HG03457 (cell line): ENCODE data around the gene TRAM2.
A peak's percentile ranks its signal among the peaks of the same experiment; 100 is the strongest.

Experiments used
- ATAC-seq: cut with Tn5 transposase; IDR thresholded peaks from one replicate; pipeline ENCODE4 v1.9.1; 2021; ENCODE audit warnings: moderate number of reproducible peaks; ENCODE audit not compliant: unreplicated experiment

TRAM2 gene

GRCh38 chr6:52533491-52533890 lies 43.4 kb downstream of the TRAM2 start:
- ATAC-seq = no peak

- no peak for ATAC-seq
Observed at GRCh38 chr6:52532457-52532856, 44.4 kb downstream of the TRAM2 start.

GRCh38 chr6:52531834-52532233 lies 45.0 kb downstream of the TRAM2 start:
- ATAC-seq = no peak

DNA sequence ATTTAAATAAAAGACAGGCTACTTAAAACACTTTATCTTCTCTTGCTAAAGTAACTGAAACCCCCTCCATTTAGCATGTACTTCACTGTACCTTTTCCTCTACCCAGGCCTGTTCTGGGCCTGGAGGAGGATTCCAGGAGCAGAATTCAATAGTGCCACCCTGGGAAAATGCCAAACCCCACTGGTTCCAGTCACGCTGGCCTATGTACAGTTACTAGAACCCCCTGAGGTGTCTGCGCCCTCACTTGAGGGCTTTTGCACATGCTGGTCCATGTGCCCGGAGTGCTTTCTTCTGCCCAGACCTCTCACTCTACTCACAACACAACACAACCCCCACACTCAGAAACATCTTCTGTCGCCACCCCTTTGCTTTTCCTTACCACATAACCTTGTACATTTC lies 45.5 kb downstream of the TRAM2 start:
- ATAC-seq = no peak

- no peak for ATAC-seq
Observed at GRCh38 chr6:52530351-52530750, 46.5 kb downstream of the TRAM2 start.

DNA sequence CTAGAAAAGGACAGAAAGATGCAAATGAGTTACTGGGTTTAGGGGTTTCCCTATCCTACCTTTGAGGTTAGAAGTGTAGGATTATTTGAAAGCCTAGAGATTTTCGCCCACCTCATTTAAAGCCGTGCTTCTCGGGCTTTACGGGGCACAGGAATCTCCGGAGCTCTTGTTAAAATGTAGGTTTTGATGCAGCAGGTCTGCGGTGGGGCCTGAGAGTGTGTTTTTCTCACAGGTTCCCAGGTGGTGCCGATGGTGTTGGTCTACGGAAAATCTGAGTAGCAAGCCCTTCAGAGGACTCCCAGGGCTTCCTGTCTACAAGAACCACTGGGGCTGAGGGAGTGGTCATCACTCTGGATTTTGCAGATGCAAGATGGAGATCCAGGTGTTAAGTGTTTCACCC lies 47.5 kb downstream of the TRAM2 start:
- no peak for ATAC-seq

- no peak for ATAC-seq
Observed at GRCh38 chr6:52527436-52527835, 49.4 kb downstream of the TRAM2 start.

- ATAC-seq = no peak
Observed at GRCh38 chr6:52526634-52527033, 50.2 kb downstream of the TRAM2 start.

DNA sequence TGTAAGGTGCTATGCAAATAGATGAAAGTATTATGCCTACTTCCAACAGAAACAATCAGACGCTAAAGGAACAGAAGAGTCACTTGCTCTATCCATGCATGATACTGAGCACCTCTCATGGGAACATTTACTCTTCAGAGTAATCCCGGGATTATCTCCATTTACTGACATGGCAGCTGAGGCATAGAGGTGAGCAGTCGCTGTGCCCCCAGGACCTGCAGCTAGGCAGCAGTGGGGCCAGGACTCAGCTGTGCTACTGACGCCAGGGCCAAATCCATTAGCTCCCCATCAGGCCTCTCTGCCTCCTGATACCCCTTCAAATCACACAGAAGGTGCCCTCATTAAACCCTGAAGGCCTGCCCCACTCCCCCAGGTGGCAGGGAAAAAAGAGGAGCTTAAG lies 51.9 kb downstream of the TRAM2 start:
- ATAC-seq = no peak

DNA sequence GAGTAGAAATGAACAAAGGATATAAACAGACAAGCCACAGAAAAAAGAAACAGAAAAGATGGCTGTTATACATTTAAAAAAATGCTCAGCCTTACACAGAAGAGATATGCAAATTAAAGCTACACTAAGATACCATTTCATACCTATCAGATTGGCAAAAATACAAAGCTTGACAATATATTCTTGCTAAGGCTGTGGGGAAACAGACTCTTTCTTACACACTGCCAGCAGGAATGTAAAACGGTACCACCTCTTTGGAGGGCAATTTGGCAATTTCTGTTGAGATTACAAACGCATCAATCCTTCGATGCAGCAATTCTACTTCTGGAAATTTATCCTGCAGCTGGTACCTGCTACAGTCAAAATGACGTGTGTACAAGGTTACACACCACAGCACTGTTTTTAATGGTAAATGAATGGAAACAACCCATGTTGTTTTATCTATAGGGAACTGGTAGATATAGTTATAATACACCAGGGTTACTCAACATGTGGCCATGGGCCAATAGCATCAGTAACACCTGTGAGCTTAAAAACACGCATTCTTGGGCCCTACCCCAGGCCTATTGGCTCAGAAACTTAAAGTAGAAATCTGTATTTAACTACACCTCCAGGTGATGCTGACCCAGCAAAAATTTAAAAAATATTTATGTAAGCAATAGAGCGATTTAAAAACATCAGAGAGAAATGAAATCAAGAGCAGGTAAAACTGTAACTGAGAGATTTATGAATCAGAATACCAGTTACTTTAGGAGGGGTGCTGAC lies 53.3 kb downstream of the TRAM2 start:
- no peak for ATAC-seq

- ATAC-seq = no peak
Observed at GRCh38 chr6:52522655-52523054, 54.2 kb downstream of the TRAM2 start.

DNA sequence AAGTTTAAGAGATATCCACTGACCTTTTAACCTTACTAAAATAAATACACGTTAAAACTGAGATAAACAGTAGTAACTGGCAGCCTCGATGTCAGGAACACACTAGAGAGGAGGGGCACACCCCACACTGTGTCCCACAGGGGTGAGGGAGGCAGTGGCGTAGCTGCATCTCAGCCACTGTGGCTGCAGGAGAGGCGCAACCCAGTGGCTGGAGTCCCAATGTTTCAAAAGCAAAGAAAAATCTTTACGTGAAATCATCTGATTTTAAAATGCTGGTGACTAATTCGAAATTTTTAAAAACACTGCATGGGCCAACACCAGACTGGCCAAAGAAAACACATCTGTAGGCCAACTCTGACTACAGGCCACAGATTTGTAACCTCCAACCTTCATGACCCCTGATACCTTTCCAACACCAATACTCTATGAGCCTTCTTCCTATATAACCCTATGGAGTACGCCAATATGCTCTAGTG lies 54.7 kb downstream of the TRAM2 start:
- no peak for ATAC-seq

GRCh38 chr6:52519618-52520017 lies 57.2 kb downstream of the TRAM2 start:
- no peak for ATAC-seq

GRCh38 chr6:52518279-52518945 lies 58.4 kb downstream of the TRAM2 start:
- no peak for ATAC-seq

- peak; percentile 55 for ATAC-seq
Observed at GRCh38 chr6:52517502-52518278, 59.2 kb downstream of the TRAM2 start.

GRCh38 chr6:52516943-52517342 lies 59.9 kb downstream of the TRAM2 start:
- no peak for ATAC-seq

- ATAC-seq = no peak
Observed at GRCh38 chr6:52516269-52516668, 60.6 kb downstream of the TRAM2 start.

DNA sequence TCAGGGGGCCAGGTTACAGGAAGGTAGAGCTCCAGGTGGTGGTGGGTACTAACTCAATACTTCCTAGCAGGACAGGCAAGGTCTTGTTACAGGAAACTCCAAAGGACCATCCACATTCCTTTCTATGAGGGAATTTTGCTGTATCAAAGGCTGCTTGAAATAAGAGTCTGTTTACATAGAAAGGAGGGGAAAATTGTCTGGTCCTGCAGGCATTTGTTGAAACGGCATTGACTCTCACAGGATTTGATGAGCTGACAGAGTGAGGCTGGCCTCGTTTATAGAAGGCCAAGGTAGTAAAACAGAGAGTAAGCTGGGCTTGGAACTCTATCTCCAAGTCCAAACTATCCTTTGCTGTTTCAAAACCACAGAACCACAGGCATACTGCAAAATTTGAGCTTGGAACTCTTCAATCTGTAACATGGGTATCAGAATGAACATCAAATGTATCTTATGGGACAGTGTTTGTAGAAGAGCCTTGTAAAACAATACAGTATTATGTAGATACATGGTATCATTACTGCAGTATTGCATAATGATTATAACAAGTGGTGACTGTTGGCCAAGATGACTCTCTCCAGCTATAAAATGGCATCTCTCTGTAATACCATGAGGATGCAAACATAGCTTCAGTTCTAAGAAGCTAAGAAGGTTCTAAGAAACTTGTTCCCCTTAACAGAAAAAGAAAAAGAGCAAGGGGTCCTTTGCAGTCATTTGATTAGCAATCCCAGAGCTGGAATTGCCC lies 61.5 kb downstream of the TRAM2 start:
- no peak for ATAC-seq

DNA sequence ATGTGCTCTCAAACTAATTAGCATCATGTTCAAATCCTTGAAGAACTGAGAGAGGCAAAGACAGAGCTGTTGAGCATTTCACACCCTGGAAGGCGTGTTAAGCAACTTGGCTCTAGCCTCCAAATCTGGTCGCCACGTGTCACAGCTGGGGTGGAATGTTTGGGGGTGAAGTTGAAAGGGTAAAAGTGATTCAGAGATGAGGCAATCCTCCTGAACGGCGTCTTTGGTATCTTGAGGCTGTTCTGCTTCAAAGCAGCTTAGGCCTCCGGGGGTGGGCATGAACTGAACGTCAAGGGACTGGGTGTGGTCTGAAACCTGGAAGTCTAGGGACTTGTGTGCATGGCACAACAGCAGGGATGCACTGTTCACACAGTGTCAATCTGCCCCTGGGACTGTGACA lies 62.3 kb downstream of the TRAM2 start:
- no peak for ATAC-seq

- ATAC-seq = no peak
Observed at GRCh38 chr6:52513896-52514295, 63.0 kb downstream of the TRAM2 start.

DNA sequence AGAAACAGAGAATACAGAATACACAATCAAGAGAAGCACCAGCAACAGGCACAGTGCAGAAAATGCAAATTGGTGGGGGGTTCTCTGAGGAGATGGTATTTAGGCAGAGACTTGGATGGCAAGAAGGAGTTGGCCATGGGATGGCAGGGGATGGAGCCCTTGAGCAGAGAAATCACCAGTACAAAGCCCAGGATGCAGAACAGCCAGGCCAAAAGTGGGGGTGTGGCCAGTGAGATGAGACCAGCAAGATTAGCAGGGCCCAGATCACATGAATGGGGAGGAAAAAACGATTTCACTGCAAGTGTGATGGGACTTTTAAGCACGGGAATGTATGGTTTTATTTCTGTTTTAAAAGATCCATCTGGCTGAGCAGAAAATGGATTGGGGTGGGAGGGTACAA lies 63.4 kb downstream of the TRAM2 start:
- ATAC-seq = no peak
